ENCODE data around the gene MAGEA9. TPM values are rescaled to one million over a fixed set of nuclear protein-coding genes. Genes with fewer than 3 reads are reported as not detected.
"Not testable (repeated sequence)": the region's sequence is repeated elsewhere in the genome, so short reads cannot be mapped to it uniquely, and the experiment has no call there.

Gene MAGEA9, protein sequence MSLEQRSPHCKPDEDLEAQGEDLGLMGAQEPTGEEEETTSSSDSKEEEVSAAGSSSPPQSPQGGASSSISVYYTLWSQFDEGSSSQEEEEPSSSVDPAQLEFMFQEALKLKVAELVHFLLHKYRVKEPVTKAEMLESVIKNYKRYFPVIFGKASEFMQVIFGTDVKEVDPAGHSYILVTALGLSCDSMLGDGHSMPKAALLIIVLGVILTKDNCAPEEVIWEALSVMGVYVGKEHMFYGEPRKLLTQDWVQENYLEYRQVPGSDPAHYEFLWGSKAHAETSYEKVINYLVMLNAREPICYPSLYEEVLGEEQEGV
- not detected in 2 replicates for total RNA-seq (2014; rRNA removed)
- polyA plus RNA-seq (2012): not detected

DNA sequence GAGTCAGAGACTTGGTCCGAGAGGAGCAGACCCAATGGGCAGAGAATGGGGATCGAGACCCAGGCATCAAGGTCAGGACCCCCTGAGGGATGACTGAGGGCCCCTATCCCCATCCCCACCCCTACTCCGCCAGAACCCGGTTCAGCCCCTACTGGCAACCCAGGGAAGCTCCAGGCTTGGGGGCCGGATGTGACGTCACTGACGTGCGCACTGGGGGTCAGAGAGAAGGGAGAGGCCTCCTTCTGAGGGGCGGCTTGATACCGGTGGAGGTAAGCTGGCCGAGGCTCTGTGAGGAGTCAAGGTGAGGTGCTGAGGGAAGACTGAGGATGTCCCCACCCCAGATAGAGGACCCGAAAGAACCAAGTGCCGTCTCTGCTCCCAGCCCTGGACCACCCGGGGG is at the start of gene MAGEA9:
Gene MAGEA9, plus strand, starts transcription at position 204 of the 400 bp plus-strand sequence. CDS start 4,281 bp downstream, outside the sequence.
- not testable (repeated sequence) for DNase-seq (ENCODE audit: low read depth)

GRCh38 chrX:149742269-149742668 is 39.5 kb upstream of the MAGEA9 start:
- DNase-seq (ENCODE audit: low read depth): not testable (repeated sequence)

GRCh38 chrX:149746390-149747007 is 35.2 kb upstream of the MAGEA9 start:
- not testable (repeated sequence) for DNase-seq (ENCODE audit: low read depth)

GRCh38 chrX:149757206-149758067 is 24.3 kb upstream of the MAGEA9 start:
- DNase-seq (ENCODE audit: low read depth): no peak

DNA sequence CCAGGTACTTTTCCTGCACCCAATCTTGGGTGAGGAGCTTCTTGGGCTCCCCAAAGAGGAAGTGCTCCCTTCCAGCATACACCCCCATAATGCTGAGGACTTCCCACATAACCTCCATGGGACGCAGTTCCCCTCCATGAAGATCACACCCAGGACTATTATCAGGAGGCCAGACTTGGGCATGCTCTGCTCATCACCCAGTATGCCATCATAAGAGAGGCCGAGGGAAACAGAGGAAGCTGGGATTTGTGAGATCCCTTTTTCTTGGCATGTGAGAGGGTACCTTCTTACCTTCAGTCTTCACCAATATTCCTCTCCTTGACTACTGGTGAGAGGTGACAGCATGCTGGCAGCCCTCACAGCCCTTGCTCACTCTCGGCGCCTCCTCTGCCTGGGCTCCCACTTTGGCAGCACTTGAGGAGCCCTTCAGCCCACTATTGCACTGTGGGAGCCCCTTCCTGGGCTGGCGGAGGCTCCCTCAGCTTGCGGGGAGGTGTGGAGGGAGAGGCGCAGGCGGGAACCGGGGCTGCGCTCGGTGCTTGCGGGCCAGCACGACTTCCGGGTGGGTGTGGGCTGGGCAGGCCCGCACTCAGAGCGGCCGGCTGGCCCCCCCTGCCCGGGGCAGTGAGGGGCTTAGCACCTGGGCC is 23.5 kb upstream of the MAGEA9 start:
- DNase-seq (ENCODE audit: low read depth): no peak

DNA sequence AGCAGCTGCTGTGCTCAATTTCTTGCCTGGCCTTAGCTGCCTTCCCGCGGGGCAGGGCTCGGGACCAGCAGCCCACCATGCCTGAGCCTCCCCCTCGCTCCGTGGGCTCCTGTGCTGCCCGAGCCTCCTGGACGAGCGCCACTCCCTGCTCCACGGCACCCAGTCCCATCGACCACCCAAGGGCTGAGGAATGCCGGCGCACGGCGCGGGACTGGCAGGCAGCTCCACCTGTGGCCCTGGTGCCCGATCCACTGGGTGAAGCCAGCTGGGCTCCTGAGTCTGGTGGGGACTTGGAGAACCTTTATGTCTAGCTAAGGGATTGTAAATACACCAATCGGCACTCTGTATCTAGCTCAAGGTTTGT is 23.0 kb upstream of the MAGEA9 start:
- DNase-seq (ENCODE audit: low read depth): not testable (repeated sequence)

- no peak for DNase-seq (ENCODE audit: low read depth)
Observed at GRCh38 chrX:149759824-149760223, 21.9 kb upstream of the MAGEA9 start.

GRCh38 chrX:149760965-149761364 is 20.8 kb upstream of the MAGEA9 start:
- no peak for DNase-seq (ENCODE audit: low read depth)

DNA sequence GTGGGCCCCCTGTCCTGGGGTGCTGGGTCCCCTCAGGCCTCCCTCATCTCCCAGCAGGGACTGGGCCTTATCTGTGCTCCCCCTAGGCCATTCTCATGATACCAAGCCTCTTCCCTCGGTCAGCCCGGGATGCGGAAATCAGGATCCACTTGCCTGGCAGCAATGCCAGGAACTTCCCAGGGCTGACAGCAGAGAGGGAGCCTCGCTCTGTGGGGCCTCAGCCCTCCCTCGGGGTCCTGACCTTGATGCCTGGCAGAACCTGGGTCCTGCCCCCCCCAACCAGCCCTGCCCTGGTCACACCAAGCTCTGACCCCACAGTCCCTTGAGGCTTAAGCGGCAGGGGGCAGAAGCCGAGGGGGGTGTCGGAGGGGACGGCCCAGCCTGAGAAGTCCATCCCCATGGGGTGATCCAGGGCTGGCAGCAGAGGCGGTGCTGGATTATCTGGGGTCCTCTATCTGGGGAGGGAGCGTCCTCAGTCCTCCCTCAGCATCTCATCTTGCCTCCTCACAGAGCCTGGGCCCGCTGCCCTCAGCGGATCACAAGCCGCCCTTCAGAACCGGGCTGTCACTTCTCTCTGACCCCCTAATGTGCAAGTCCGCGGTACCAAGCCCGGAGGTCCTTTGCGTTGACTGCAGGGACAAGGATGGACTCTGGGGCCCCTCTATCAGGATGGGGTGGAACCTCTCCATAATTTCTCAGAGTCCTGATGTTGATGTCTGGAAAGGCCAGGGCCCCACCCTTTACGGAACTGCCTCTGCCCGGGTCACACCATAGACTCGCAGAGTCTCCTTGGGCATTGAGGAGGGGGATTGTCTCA is 19.7 kb upstream of the MAGEA9 start:
- not testable (repeated sequence) for DNase-seq (ENCODE audit: low read depth)

DNA sequence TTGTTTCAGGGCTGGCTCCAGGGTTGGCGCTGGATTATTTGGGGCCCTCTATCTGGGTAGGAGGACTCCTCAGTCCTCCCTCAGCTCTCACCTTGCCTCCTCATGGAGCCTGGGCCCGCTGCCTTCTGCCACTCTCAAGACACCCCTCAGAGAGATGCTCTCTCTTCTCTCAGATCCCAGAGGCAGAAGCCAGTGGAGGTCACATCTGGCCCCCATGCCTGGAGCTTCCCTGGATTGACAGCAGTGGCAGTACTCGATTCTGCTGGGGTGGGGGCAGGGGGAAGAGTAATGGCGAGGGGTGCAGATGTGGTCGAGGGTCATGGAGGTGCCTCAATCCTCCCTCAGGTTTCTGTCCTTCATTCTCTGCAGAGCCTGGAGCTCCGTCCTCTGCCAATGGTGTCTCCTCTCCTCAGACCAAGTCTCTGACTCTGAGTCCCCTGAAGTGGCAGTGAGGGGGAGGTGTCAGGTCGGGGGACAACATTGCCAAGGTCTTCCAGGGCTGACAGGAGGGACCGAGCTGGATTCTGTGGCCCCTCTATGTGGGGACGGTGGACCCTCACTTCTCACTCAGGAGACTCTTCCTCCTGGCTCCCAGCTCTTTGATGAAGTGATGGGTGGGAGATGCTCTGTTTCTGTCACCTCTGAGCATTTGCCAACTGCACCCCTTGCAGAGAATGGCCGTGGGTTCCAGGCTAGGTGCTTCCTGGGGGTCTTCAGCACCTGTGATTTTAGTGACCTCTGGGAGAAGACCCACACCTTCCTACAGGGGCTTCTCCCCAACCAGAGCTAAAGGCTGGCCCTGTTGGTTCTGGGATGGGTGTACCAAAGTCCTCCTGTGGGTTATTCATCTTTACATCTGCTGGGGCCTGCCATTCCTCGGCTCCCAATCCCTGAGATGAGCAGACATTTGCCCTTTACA is 18.8 kb upstream of the MAGEA9 start:
- no peak for DNase-seq (ENCODE audit: low read depth)

- DNase-seq (ENCODE audit: low read depth): not testable (repeated sequence)
Observed at GRCh38 chrX:149770344-149770743, 11.4 kb upstream of the MAGEA9 start.

DNA sequence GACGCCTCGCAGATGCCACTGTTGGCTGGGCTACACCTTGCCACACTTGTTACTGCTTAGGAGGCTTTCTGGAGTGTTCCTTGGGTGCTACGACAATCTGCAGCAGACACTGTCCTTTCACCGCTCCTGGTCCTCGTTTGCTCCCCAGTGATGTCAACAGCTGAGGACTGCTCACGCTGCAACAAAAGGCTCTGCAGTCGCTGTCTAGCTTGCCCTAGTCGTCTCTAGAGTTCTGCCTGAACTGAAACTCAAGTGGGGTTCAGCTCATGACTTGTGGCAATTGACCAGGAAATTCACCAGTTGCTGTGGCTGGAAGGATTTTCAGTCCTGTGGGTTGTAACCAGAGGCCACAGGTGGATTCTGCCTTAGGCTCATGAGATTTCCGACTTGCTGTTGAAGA is 8.7 kb upstream of the MAGEA9 start:
- DNase-seq (ENCODE audit: low read depth): not testable (repeated sequence)

GRCh38 chrX:149773768-149774167 is 8.0 kb upstream of the MAGEA9 start, which contains the start of gene HSFX1:
TSS of gene HSFX1 (plus strand) at chrX:149774068. CDS start at chrX:149774682, 614 bp downstream.
- not testable (repeated sequence) for DNase-seq (ENCODE audit: low read depth)

DNA sequence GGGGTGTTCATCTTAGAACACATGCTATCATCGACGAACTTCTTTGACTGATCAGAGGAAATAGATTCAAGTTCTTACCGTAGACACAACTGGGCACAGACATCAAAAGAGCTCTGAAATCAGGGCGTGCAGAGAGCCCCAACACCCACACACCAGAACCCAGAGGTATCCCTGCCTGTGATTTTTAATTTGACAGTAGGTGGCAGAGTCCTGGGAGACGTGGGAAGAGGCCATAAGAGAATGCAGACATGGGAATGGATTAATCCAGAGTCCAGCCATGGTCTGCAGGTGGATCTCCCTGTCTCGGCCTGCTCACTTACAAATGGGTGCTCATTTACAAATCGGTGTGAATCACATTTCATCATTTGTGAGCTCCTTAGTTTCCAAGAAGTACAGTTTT is 3.7 kb upstream of the MAGEA9 start:
- DNase-seq (ENCODE audit: low read depth): not testable (repeated sequence)

- not testable (repeated sequence) for DNase-seq (ENCODE audit: low read depth)
Observed at GRCh38 chrX:149795531-149795930, 13.8 kb downstream of the MAGEA9 start.

- no peak for DNase-seq (ENCODE audit: low read depth)
Observed at GRCh38 chrX:149799095-149799714, 17.5 kb downstream of the MAGEA9 start.

DNA sequence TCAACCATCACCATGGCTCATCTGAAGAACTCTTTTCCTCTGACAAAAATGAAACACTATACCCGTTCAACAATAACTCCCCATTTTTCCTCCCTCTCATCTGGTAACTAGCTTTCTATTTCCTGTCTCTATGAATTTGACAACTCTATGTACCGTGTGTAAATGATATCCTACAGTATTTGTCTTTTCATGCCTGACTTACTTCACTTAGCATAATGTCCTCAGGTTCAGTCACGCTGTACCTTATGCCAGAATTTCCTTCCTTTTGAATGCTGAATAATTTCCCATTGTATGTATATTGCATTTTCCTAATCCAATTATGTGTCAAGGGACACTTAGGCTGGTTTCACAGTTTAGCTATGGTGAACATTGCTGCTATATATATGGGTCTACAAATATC is 18.2 kb downstream of the MAGEA9 start:
- DNase-seq (ENCODE audit: low read depth): no peak

- DNase-seq (ENCODE audit: low read depth): no peak
Observed at GRCh38 chrX:149803458-149804062, 21.8 kb downstream of the MAGEA9 start.

DNA sequence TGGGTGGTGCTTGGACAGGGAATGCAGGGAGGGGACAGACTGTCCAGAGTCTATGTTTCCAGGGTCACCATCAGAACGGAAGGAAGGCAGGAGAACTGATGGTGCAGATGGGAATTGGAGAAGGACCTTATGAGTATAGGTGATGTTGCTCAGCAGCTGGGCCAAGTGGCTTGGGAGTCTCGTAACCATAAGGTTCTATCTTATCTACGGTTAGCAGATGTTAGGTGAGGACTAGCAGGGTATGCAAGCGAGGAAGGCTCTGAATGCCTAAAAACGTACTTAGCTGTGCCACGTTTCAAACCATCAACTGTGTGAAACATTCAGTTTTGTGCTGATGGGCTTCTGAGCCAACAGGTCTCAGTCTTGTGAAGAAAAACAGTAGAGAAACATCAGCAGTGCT is 22.4 kb downstream of the MAGEA9 start:
- no peak for DNase-seq (ENCODE audit: low read depth)
